ENCODE results near the gene DPP6. TPM values are rescaled to one million over a fixed set of nuclear protein-coding genes. Genes with fewer than 3 reads are reported as not detected.
A peak's percentile ranks its signal among the peaks of the same experiment; 100 is the strongest.

Gene DPP6
- total and polyA plus RNA-seq, 2 of the 8 experiments (the other 6 are each of a cell fraction or from before 2014, with no cell fraction given): 4.7 to 6.8 TPM

- no peak overlapping the region for H2BK5ac ChIP-seq (ENCODE audit: low read depth, low read length)
- H3K14ac ChIP-seq (ENCODE audit: insufficient read length): no peak overlapping the region
- TF ChIP-seq SIN3A (conservative IDR thresholded peaks at IDR 0.05 in 1 of 2, IDR thresholded peaks at IDR 0.05 in 1 of 2; ENCODE audit: low read depth in 1 of 2, low read length in 2 of 2) (no peak), RBBP5 (IDR thresholded peaks at IDR 0.05; ENCODE audit: borderline replicate concordance, low read depth, low read length) (no peak), TBP (IDR thresholded peaks at IDR 0.05; ENCODE audit: low read depth, low read length) (no peak), EP300 (IDR thresholded peaks at IDR 0.05; ENCODE audit: borderline replicate concordance in 1 of 2, low read depth in 2 of 2, low read length in 2 of 2) (no peak), EZH2 (IDR thresholded peaks at IDR 0.05; ENCODE audit: low read depth, low read length, severe bottlenecking) (no peak), SP4 (IDR thresholded peaks at IDR 0.05; ENCODE audit: low read length) (no peak), JUN (IDR thresholded peaks at IDR 0.05; ENCODE audit: low read depth, low read length) (no peak)
- H3K36me3 ChIP-seq (ENCODE audit: control insufficient read depth in 2 of 4, insufficient read depth in 4 of 4, low read length in 3 of 4): no peaks in the 10 kb centered on the region
- no peaks in the 10 kb centered on the region for H3K9me3 ChIP-seq (ENCODE audit: insufficient read depth in 2 of 2, low read depth in 1 of 2, low read length in 1 of 2)
- FAIRE-seq (peak; percentile 13), DNase-seq (ENCODE audit: low read depth in 1 of 2, low spot score in 2 of 2) (no peak)
- peaks cover 0 to 5% of the 10 kb centered on the region in 2 experiments for H4K20me1 ChIP-seq (replicated peaks in 1 of 2; ENCODE audit: control insufficient read depth in 1 of 2, insufficient read depth in 2 of 2, low read length in 2 of 2)
- ChIA-PET POLR2A (ENCODE audit: partially characterized antibody) (no interaction called here), CTCF (ENCODE audit: partially characterized antibody) (interaction anchor here (0.6 kb wide), 1 partner anchor 166 kb away, joined by 4 read pairs; no protein-coding TSS in a partner anchor)
- H3K23me2 ChIP-seq (ENCODE audit: low read depth, low read length): 0 out of 2 replicates have a peak, but pooled peaks cover 4% of the 10 kb centered on the region
- no peak overlapping the region for H3K4me3 ChIP-seq (ENCODE audit: extremely low read depth in 1 of 4, insufficient read depth in 2 of 4, low read depth in 3 of 4, low read length in 4 of 4)
- no peak overlapping the region for H3K56ac ChIP-seq (replicated peaks; ENCODE audit: insufficient read length, low read depth, low read length)
- no peaks in the 10 kb centered on the region for H3K79me2 ChIP-seq (ENCODE audit: control insufficient read depth in 1 of 2, insufficient read depth in 2 of 2, low read length in 2 of 2)
- no peak overlapping the region for H2BK12ac ChIP-seq (ENCODE audit: low read depth, low read length)
- no peak overlapping the region for H4K91ac ChIP-seq (replicated peaks; ENCODE audit: insufficient read length, low read length)
- H3K79me1 ChIP-seq (ENCODE audit: low read depth, low read length): 0 out of 2 replicates have a peak, but pooled peaks cover 3% of the 10 kb centered on the region
- WGBS, 2 experiments (ENCODE audit: extremely low coverage in 1 of 2, insufficient coverage in 1 of 2, insufficient read length in 1 of 2, insufficient replicate concordance in 2 of 2, low coverage in 1 of 2, low lambda C conversion rate in 2 of 2, missing lambda C conversion rate in 1 of 2): 82% methylated on average over 4 of the region's 4 CpGs; no CpG with 5 or more reads in 1 of the 2 experiments
- no peak overlapping the region for H3K4ac ChIP-seq (replicated peaks; ENCODE audit: insufficient read length, low read depth, low read length)
- H4K5ac ChIP-seq (ENCODE audit: insufficient read length, low read depth, low read length): no peak overlapping the region
- no peaks in the 10 kb centered on the region; a peak in 1 of 7 replicates for H3K27me3 ChIP-seq (replicated peaks in 1 of 4; ENCODE audit: control insufficient read depth in 3 of 4, extremely low read depth in 1 of 4, insufficient read depth in 3 of 4, low read length in 3 of 4)
- H4K8ac ChIP-seq (ENCODE audit: extremely low read depth, insufficient read depth, low read length): no peak overlapping the region
- H3K18ac ChIP-seq (ENCODE audit: extremely low read depth, low read length): no peak overlapping the region
- no peak overlapping the region for H3K9ac ChIP-seq (replicated peaks in 1 of 4; ENCODE audit: extremely low read depth in 1 of 4, low read depth in 3 of 4, low read length in 3 of 4)
- no peak overlapping the region for H2AK5ac ChIP-seq (ENCODE audit: low read depth, low read length)
- H2AFZ ChIP-seq (ENCODE audit: low read length): no peak overlapping the region
- H3K23ac ChIP-seq (ENCODE audit: insufficient read length): no peak overlapping the region
- no peak overlapping the region for H2BK15ac ChIP-seq (ENCODE audit: low read length)
- no peak overlapping the region for H2BK20ac ChIP-seq (ENCODE audit: low read length)
- peaks cover 0 to 12% (median 5%) of the 10 kb centered on the region in 4 experiments; a peak in 4 of 7 replicates for H3K4me1 ChIP-seq (replicated peaks in 1 of 4; ENCODE audit: control insufficient read depth in 3 of 4, insufficient read depth in 4 of 4, low read length in 3 of 4)
- H2BK120ac ChIP-seq (replicated peaks; ENCODE audit: low read depth, low read length): no peak overlapping the region
- H3K27ac ChIP-seq (ENCODE audit: low read depth, low read length): no peak overlapping the region
- H3K4me2 ChIP-seq (ENCODE audit: insufficient read depth in 1 of 2, low read depth in 2 of 2, low read length in 2 of 2): no peak overlapping the region
Measured at GRCh38 chr7:154871507-154871906, 819.3 kb downstream of the DPP6 start.
